GM10266 (cell line): ENCODE measurements around the gene LLGL2.
A peak's percentile ranks its signal among the peaks of the same experiment; 100 is the strongest.
"Not testable (repeated sequence)": the region's sequence is repeated elsewhere in the genome, so short reads cannot be mapped to it uniquely, and the experiment has no call there.

Experiments
- DNase-seq: peaks from one replicate; pipeline ENCODE4 v3.0.0; 2012; ENCODE audit errors: extremely low spot score
- TF ChIP-seq, protein P1 (sequence below): IDR thresholded peaks from 2 replicates; pipeline ENCODE4 v1.5.1; 2012; ENCODE audit warnings: mild to moderate bottlenecking, low read depth; ENCODE audit not compliant: control insufficient read depth, insufficient read depth; ENCODE audit errors: missing control alignments

LLGL2 gene

DNA sequence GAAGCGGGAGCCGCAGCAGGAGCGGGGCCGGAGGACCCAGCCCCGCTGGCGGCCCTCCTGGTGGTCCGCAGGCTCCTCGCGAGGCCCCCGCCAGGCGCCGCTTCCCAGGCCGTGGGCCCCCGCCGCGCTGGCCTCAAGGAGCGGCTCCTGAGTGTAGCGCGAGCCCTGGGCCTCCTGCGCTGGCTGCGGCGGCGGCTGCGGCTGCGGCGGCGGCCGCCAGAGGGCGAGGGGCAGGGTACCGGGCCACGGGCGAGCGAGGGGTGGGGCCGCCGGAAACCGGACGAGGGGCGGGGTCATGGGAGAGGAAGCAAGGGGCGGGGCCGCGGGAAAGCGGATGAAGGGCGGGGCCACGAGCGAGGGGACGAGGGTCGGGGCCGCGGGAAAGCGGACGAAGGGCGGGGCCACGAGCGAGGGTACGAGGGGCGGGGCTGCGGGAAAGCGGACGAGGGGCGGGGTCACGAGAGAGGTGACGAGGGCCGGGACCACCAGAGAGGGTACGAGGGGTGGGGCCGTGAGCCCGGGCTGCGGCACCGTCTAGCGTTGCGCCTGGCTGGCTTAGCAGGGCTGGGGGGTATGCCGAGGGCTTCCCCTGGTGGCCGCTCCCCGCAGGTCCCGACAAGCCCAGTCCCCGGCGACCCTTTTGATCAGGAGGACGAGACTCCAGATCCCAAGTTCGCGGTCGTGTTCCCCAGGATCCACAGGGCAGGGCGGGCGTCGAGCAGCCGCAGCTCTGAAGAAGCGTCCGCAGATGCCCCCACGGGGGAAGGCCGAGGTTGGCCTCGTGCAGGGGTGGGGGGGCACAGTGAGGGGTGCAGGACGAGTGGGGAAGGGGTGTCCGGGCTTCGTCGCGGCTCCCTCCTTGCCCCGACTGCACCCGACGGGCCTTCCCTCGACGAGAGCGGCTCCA is 63.8 kb downstream of the LLGL2 start:
- TF ChIP-seq, protein P1, sequence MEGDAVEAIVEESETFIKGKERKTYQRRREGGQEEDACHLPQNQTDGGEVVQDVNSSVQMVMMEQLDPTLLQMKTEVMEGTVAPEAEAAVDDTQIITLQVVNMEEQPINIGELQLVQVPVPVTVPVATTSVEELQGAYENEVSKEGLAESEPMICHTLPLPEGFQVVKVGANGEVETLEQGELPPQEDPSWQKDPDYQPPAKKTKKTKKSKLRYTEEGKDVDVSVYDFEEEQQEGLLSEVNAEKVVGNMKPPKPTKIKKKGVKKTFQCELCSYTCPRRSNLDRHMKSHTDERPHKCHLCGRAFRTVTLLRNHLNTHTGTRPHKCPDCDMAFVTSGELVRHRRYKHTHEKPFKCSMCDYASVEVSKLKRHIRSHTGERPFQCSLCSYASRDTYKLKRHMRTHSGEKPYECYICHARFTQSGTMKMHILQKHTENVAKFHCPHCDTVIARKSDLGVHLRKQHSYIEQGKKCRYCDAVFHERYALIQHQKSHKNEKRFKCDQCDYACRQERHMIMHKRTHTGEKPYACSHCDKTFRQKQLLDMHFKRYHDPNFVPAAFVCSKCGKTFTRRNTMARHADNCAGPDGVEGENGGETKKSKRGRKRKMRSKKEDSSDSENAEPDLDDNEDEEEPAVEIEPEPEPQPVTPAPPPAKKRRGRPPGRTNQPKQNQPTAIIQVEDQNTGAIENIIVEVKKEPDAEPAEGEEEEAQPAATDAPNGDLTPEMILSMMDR, result peak; percentile 86
- DNase-seq, result peak; percentile 100

GRCh38 chr17:75589919-75590303 is 64.4 kb downstream of the LLGL2 start:
- DNase-seq, result no peak

DNA sequence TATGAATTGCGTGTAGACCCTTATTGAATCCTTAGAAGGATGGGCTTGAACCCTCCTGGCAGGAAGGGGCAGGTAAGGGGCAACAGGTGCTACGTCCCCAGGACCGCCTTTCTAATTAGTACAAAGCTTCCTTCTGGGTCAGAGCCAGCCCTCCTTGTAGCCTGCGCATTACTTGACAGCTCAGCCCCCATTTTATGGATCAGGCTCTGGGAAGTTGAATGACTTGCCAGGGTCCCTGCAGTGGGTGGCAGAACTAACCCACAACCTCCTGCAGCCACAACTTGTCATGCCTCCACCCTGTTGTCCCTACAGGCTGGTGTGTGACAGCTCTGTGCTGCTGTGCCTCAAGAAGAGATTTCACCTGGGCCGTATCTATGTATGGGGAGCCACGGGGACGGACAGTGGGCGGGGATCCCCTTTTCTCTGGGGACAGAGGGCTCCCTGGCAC is 64.8 kb downstream of the LLGL2 start:
- DNase-seq, result no peak

More at GRCh38 chr17:75589919-75590303, 64.4 kb downstream of the LLGL2 start:
- TF ChIP-seq, protein P1, result no peak

DNA sequence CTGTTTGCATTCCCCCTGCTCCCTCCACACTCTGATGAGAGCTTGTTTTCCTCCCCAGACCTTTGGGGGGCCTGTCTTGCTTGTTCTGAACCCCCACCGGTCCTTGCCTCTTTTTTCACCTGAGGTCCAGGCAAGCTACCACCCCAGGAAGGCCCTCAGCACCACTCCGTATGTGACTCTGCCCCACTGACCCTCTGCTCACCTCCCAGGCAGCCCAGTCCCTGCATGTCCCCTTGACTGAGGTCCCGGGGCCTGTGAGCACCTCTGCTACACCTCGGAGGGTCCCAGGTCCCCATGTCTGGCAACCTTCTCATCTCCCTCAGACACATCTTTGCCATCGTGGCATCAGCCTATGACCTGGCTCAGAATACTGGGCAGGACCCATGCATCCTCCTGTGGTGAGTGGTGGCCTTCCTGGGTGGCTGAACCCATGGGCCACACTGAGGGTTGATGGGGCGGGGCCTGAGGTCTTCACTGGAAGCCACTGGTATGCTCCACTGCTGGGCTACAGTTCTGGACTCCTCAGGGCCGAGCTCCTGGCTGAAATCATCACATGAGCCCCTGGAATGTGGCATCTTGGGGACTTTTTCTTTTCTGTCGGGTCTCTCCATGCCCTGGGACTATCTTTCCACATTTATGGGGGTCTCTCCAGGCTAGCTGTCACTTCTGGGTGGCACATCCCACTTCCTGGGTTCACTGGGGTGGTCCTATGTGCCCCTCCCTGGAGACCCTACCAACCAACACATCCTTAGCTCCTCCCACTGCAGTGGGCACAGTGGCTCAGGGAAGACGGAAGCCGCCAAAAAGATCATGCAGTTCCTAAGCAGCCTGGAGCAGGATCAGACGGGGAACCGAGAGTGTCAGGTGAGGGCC is 65.6 kb downstream of the LLGL2 start:
- TF ChIP-seq, protein P1, result no peak
- no peak for DNase-seq

More for the DNA sequence above, 64.8 kb downstream of the LLGL2 start:
- TF ChIP-seq, protein P1, result no peak

DNA sequence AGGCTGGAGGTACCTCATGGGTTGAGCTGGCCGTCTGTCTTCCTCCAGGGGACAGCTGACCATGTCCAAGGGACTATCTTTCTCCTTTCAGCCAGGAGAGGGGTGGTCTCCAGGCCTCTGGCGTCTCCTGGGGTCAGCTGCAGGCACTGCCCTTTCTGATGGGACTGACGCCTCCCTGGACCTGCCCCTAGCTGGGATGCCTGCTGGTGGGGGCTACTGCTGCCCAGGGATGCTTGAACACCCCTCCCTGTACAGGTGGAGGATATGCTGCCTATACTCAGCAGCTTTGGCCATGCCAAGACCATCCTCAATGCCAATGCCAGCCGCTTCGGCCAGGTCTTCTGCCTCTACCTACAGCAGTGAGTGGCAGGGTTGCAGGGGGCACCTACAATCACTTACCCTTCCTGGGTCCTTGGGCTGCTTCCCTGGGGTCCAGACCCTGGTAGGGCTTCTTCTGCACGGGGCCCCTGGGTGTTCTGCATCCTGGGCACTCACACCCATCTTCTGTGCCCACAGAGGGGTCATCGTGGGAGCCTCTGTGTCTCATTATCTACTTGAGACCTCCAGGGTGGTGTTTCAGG is 66.3 kb downstream of the LLGL2 start:
- no peak for DNase-seq
- TF ChIP-seq, protein P1, result no peak

DNA sequence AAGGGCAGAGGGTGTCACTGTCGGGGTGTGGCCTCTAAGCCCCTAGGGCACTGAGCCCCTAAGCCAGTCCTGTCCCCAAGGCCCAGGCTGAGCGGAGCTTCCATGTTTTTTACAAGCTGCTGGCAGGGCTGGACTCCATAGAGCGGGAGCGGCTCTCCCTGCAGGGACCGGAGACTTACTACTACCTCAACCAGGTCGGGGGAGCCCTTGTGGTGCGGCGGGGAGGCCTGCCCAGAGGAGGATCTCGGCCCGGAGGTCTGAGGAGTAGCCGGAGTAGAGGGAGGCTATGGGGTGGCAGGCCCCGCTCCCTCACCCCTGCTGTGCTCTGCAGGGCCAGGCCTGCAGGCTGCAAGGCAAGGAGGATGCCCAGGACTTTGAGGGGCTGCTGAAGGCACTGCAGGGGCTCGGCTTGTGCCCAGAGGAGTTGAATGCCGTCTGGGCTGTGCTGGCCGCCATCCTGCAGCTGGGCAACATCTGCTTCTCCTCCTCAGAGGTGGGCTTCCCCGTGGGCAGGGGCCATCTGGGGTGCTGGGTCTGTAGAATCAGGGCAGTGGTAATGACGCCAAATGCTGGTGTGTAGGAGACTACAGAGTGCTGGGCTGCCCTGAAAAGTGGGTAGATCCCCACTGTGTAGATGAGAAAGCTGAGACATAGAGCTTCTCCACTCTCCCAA is 67.0 kb downstream of the LLGL2 start:
- no peak for DNase-seq
- TF ChIP-seq, protein P1, result no peak

- DNase-seq, result not testable (repeated sequence)
Measured at GRCh38 chr17:75593430-75593829, 67.9 kb downstream of the LLGL2 start.
